GM19324 (cell line): ENCODE results near the gene GNA15.

Experiments used
- ATAC-seq: cut with Tn5 transposase; IDR thresholded peaks from one replicate; pipeline ENCODE4 v1.9.1; 2021; ENCODE audit warnings: mild to moderate bottlenecking, moderate library complexity; ENCODE audit not compliant: unreplicated experiment, low FRiP score

GNA15 gene

DNA sequence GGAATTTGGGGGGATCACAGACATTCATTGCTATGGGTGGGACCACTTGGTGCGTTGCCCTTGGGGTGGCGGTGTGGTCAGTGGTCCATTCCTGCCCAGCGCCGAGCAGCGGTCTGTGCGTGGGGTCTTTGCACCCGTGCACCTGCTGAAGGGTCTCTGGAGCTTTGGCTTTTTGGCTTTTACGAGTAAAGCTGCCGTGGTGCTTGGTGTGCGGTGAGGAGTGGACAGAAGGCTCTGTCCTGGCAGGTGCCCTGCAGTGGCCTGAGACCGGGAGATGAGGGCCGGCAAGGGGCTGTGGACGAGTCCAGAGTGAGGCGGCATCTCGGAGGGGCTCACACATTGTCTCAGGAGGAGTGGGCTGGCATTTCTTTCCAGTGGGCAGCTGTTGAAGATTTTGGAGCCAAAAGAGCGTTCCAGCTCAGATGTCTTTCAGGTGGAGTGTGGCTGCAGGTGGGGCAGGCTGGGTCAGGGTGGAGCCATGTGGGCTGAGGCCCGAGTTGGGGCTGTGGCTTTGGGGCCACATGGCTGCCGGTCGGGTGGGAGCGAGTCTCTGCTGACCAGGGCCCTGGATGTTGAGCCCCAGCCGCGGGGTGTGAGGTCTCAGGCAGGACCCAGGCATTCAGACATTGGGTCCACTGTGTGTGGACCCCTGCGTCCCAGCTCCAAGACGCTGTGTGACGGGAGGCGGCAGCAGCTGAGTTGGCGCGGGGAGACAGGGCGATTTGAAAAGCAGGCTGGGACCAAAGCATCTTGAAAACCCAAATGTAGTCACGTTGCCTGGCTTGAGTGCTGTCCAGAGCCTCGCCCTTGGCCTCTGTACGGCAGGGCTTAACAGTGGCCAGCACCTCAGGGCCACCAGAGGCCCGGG lies 30.0 kb upstream of the GNA15 start:
- no peak for ATAC-seq

- ATAC-seq: no peak
Observed at GRCh38 chr19:3106509-3107141, 29.2 kb upstream of the GNA15 start.

DNA sequence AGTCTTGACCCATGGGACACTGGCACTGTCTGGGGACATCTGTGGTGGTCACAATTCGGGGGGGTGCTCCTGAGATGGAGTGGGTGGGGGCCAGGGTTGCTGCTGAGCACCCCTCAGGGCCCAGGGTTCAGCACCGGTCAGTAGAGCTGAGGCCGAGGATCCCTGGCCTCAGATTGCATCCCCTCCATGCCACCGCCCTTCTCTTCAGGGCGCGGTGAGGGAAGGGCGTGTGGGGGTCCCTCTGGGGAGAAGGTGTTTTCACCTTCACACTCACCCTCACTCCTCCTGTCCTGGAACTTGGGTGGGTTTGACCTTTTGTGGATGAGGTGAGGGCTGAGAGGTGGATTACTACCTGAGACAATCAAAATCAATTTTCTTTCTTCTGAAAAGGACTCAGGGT lies 28.2 kb upstream of the GNA15 start:
- ATAC-seq: no peak

DNA sequence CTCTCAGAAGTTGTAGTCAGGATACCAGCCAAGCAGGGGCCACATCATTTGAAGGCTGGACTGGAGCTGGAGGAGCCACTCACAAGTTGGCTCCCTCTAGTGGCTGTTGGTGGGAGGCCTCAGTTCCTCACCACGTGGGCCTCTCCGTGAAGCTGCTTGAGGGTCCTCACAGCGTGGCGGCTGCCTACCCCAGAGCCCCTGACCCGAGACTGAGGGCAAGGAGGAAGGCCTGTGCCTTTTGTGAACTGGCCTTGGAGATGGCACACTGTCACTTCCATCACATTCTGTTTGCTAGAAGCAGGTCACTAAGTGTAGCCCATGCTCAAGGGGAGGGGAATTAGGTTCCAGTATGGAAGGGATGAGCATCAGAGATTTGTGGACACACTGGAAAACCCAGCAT lies 27.1 kb upstream of the GNA15 start:
- no peak for ATAC-seq

DNA sequence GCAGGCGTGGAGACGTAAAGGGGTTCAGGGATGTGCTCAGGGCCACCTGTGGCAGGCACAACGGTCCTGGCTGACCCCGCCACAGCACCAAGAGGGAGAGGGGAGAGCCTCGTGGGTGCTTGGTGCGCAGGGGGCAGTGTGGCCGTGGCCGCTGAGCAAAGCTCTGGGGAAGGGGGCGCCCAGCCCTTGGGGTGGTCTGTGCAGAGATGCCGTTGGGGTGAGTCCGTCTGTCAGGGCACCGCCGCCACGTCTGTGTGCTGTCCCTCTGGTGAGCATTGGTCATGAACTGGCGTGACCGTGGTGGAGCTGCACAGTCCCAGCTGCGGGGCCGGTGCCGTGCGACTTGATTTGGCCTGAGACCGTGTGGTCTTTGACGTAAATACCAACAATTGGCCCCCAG lies 26.3 kb upstream of the GNA15 start:
- no peak for ATAC-seq

GRCh38 chr19:3110126-3110825 lies 25.6 kb upstream of the GNA15 start:
- no peak for ATAC-seq

- ATAC-seq: no peak
Observed at GRCh38 chr19:3111586-3112247, 24.1 kb upstream of the GNA15 start.

GRCh38 chr19:3112375-3113099 lies 23.3 kb upstream of the GNA15 start:
- ATAC-seq: no peak

GRCh38 chr19:3113100-3114017 lies 22.5 kb upstream of the GNA15 start:
- no peak for ATAC-seq

- no peak for ATAC-seq
Observed at GRCh38 chr19:3114018-3114726, 21.7 kb upstream of the GNA15 start.

DNA sequence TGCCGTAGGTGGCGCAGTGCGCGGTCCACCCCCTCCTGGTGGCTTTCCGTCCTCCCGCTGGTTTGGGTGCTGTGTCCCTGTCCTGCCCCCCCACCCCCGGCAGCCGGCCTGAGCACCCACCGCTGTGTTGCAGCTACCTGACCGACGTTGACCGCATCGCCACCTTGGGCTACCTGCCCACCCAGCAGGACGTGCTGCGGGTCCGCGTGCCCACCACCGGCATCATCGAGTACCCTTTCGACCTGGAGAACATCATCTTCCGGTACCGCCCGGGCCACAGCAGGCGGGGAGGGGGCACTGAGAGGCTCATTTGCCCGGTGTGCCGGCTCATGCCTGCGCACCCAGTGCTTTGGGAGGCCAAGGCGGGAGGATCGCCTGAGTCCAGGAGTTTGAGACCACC lies 21.0 kb upstream of the GNA15 start:
- no peak for ATAC-seq

DNA sequence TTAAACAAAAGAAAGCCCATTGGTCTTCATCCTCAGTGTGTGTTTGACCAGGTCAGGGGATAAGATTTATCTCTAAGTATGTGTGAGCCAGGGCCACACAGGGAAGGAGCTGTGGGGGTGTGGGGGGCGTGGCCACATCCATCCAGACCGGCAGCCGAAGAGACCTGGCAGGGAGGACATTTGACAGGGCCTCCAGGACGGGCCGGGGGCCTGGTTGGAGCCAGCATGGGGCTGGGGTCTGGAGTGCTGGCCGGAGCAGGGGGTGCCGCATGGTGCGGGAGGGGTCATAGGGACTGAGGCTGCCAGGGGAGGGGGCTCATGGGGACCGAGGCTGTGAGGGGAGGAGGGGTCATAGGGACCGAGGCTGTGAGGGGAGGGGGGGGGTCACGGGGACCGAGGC lies 20.4 kb upstream of the GNA15 start:
- ATAC-seq: no peak

- ATAC-seq: no peak
Observed at GRCh38 chr19:3115916-3116602, 19.8 kb upstream of the GNA15 start.

DNA sequence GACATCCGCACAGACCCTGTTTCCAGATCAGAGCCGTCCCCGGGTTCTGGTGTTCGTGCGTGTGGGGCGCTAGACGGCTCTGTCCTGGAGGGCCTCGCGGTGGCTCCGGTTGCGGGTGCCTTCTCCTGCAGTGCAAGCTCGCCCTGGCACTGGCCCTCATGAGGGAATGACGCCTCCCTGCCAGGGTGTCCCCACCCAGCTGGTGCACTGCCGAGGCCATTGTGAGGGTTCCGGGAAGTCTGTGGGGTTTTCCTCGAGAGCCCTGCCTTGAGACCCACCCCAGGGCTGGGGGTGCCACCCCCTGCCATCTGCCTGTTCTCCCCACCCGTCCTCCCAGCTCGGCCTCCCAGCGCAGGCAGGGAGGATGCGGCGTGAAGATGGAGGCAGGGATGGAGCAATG lies 19.2 kb upstream of the GNA15 start:
- no peak for ATAC-seq

- no peak for ATAC-seq
Observed at GRCh38 chr19:3117716-3118115, 18.1 kb upstream of the GNA15 start.

- no peak for ATAC-seq
Observed at GRCh38 chr19:3118232-3119070, 17.4 kb upstream of the GNA15 start.

DNA sequence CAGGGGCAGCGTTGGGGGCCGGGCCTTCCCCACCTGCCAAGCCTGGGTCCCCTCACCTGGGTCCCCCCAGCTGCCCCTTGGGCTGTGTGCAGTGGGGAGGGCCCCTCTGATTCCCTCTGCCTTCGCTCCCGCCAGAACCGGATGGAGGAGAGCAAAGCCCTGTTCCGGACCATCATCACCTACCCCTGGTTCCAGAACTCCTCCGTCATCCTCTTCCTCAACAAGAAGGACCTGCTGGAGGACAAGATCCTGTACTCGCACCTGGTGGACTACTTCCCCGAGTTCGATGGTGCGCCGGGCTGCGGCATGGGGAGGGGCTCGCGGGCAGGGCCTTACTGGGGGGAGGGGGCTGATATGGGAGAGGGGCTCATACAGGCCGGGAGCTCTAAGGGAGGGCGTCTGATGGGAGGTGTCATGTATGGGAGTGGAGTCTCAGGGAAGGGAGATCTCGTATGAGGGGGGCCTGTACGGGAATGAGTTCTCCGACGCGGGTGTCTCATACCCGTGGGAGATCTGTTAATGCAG lies 16.7 kb upstream of the GNA15 start:
- no peak for ATAC-seq
